GM23338 (cell line): ENCODE measurements around the gene CYP2E1. TPM values are rescaled to one million over a fixed set of nuclear protein-coding genes. Genes with fewer than 3 reads are reported as not detected.
"Not testable (repeated sequence)": the region's sequence is repeated elsewhere in the genome, so short reads cannot be mapped to it uniquely, and the experiment has no call there.

Experiments
- ATAC-seq: fragments of 200-7000 bp; cut with Tn5 transposase; 3 replicates; pipeline ENCODE4 v1.9.1; 2020
- DNase-seq: peaks from one replicate; pipeline ENCODE4 v3.0.0-alpha.2; 2015; ENCODE audit warnings: low spot score
- H2AFZ ChIP-seq: fragments of 200-600 bp; sonication (generic); 2 replicates; pipeline ENCODE4 v1.8.0; 2016; ENCODE audit warnings: antibody characterized with exemption, mild to moderate bottlenecking, moderate library complexity
- H3F3A ChIP-seq: fragments of 200-600 bp; sonication (generic); replicated peaks from 2 replicates; pipeline ENCODE4 v1.8.0; 2017; ENCODE audit warnings: antibody characterized with exemption, mixed run types, low read depth
- H3K27ac ChIP-seq: fragments of 200-600 bp; sonication (generic); 2 replicates; pipeline ENCODE4 v1.6.1; 2016; ENCODE audit warnings: low read depth
- H3K27me3 ChIP-seq: fragments of 200-600 bp; sonication (generic); 2 replicates; pipeline ENCODE4 v1.8.0; 2016; ENCODE audit warnings: mild to moderate bottlenecking, mixed run types, moderate library complexity; ENCODE audit not compliant: insufficient read depth
- H3K36me3 ChIP-seq: fragments of 200-600 bp; sonication (generic); 2 replicates; pipeline ENCODE4 v1.8.0; 2016; ENCODE audit warnings: mild to moderate bottlenecking; ENCODE audit not compliant: insufficient read depth
- H3K4me1 ChIP-seq: fragments of 200-600 bp; sonication (generic); 2 replicates; pipeline ENCODE4 v1.8.0; 2016; ENCODE audit warnings: mild to moderate bottlenecking, moderate library complexity; ENCODE audit not compliant: insufficient read depth
- H3K4me2 ChIP-seq: fragments of 200-600 bp; sonication (generic); 2 replicates; pipeline ENCODE4 v1.7.1; 2017; ENCODE audit warnings: mixed run types
- H3K4me3 ChIP-seq: fragments of 200-600 bp; sonication (generic); 2 replicates; pipeline ENCODE4 v1.6.1; 2016; ENCODE audit warnings: mixed run types
- H3K79me2 ChIP-seq: fragments of 200-600 bp; sonication (generic); replicated peaks from 2 replicates; pipeline ENCODE4 v1.8.0; 2017; ENCODE audit warnings: mild to moderate bottlenecking; ENCODE audit not compliant: insufficient read depth
- H3K9me2 ChIP-seq: fragments of 200-600 bp; sonication (generic); 2 replicates; pipeline ENCODE4 v1.8.0; 2017; ENCODE audit not compliant: insufficient read depth
- H4K20me1 ChIP-seq: fragments of 200-600 bp; sonication (generic); replicated peaks from 2 replicates; pipeline ENCODE4 v1.8.0; 2017; ENCODE audit warnings: mild to moderate bottlenecking; ENCODE audit not compliant: insufficient read depth
- H3K27ac Mint-ChIP-seq: 2 replicates; pipeline ENCODE4 v1.8.0; 2020; ENCODE audit warnings: inconsistent platforms, mild to moderate bottlenecking, moderate library complexity, mixed read lengths
- H3K27me3 Mint-ChIP-seq: 3 replicates; pipeline ENCODE4 v1.8.0; 2022; ENCODE audit warnings: low read depth, mild to moderate bottlenecking, moderate library complexity, mixed read lengths, inconsistent platforms; ENCODE audit not compliant: insufficient read depth, poor library complexity
- H3K36me3 Mint-ChIP-seq: 3 replicates; pipeline ENCODE4 v1.8.0; 2021; ENCODE audit warnings: low read depth, mild to moderate bottlenecking, inconsistent platforms, moderate library complexity, mixed read lengths
- H3K4me1 Mint-ChIP-seq: 3 replicates; pipeline ENCODE4 v1.8.0; 2020; ENCODE audit warnings: mild to moderate bottlenecking, inconsistent platforms, mixed read lengths
- H3K4me3 Mint-ChIP-seq: 3 replicates; pipeline ENCODE4 v1.8.0; 2021; ENCODE audit warnings: moderate library complexity, mild to moderate bottlenecking, inconsistent platforms, mixed read lengths
- H3K9me3 Mint-ChIP-seq: 3 replicates; pipeline ENCODE4 v1.8.0; 2020; ENCODE audit warnings: moderate library complexity, mild to moderate bottlenecking, inconsistent platforms, mixed read lengths
- EZH2 ChIP-seq: fragments of 200-600 bp; sonication (generic); IDR thresholded peaks from one replicate; pipeline ENCODE4 v1.8.0; 2017; ENCODE audit warnings: antibody characterized with exemption, mild to moderate bottlenecking, low read depth; ENCODE audit not compliant: unreplicated experiment
- REST ChIP-seq: IDR thresholded peaks from one replicate; pipeline ENCODE4 v1.6.1; 2018; ENCODE audit warnings: antibody characterized with exemption; ENCODE audit not compliant: unreplicated experiment
- polyA plus RNA-seq: library from polyadenylated mRNA; unstranded; fragments of >200 nt; fragmentation: Nextera tagmentation; extraction: Ambion mirVana; gene quantifications from 2 replicates; pipeline ENCODE4 v1.2.1, GENCODE V29; 2016
- total RNA-seq: library from RNA; depleted of rRNA; stranded (reverse); fragments of >200 nt; shearing (Covaris generic); gene quantifications from 2 replicates; pipeline ENCODE4 v1.2.3, GENCODE V29; 2014

Gene CYP2E1
- total and polyA plus RNA-seq, 2 experiments from 2014 or later: 0.97 to 2.2 TPM

- Mint-ChIP-seq H3K4me1 (no peaks in the 10 kb centered on the region), H3K4me3 (no peak overlapping the region), H3K27me3 (peaks cover 16% of the 10 kb centered on the region), H3K9me3 (peaks cover 29% of the 10 kb centered on the region), H3K27ac (no peak overlapping the region), H3K36me3 (peaks cover under 1% of the 10 kb centered on the region; the same call in 2 of the 3 replicates)
- H2AFZ ChIP-seq: no peak overlapping the region
- H3K9me2 ChIP-seq: no peaks in the 10 kb centered on the region
- no peak overlapping the region for H3K27ac ChIP-seq
- peak overlapping the region; percentile 41; the same call in 1 of the 2 replicates for H3K4me3 ChIP-seq
- DNase-seq (peak; percentile 24), ATAC-seq (peak; percentile 40)
- H3K4me1 ChIP-seq: no peaks in the 10 kb centered on the region
- H3F3A ChIP-seq: no peaks in the 10 kb centered on the region
- peak overlapping the region; percentile 38; the same call in 1 of the 2 replicates for H3K4me2 ChIP-seq
- no peaks in the 10 kb centered on the region for H4K20me1 ChIP-seq
- no peaks in the 10 kb centered on the region for H3K36me3 ChIP-seq
- H3K27me3 ChIP-seq: peaks cover 20% of the 10 kb centered on the region
- H3K79me2 ChIP-seq: no peaks in the 10 kb centered on the region
- TF ChIP-seq REST (no peak), EZH2 (peak; percentile 55)
Observed at GRCh38 chr10:133568287-133568614, 41.1 kb downstream of the CYP2E1 start.

GRCh38 chr10:133568831-133569527, 41.8 kb downstream of the CYP2E1 start:
- H3K9me3 Mint-ChIP-seq: peaks cover 31% of the 10 kb centered on the region
- H3K27me3 Mint-ChIP-seq: peaks cover 15% of the 10 kb centered on the region
- not testable (repeated sequence) for H3F3A ChIP-seq, H3K36me3 ChIP-seq, H3K4me2 ChIP-seq, H3K9me2 ChIP-seq, H3K79me2 ChIP-seq, H3K4me1 ChIP-seq, H2AFZ ChIP-seq, H4K20me1 ChIP-seq, H3K4me3 Mint-ChIP-seq, H3K36me3 Mint-ChIP-seq, H3K27ac ChIP-seq, H3K27ac Mint-ChIP-seq, H3K4me1 Mint-ChIP-seq
- ATAC-seq: peak; percentile 74
- DNase-seq: peak; percentile 13
- peaks cover 20% of the 10 kb centered on the region for H3K27me3 ChIP-seq
- peak overlapping the region; percentile 35; the same call in 1 of the 2 replicates for H3K4me3 ChIP-seq

GRCh38 chr10:133569801-133570200, 42.6 kb downstream of the CYP2E1 start:
- H3K4me3 ChIP-seq, DNase-seq, H3K79me2 ChIP-seq, H3K27ac Mint-ChIP-seq, H3K36me3 ChIP-seq, H3K36me3 Mint-ChIP-seq, H3K4me2 ChIP-seq, H3F3A ChIP-seq, H3K27ac ChIP-seq, H2AFZ ChIP-seq, H4K20me1 ChIP-seq, H3K4me1 Mint-ChIP-seq, H3K9me2 ChIP-seq, H3K4me3 Mint-ChIP-seq, H3K4me1 ChIP-seq: not testable (repeated sequence)
- H3K27me3 ChIP-seq: peaks cover 20% of the 10 kb centered on the region
- Mint-ChIP-seq H3K27me3 (peaks cover 13% of the 10 kb centered on the region), H3K9me3 (peaks cover 29% of the 10 kb centered on the region)
- ATAC-seq: peak; percentile 54

GRCh38 chr10:133572055-133572454, 44.9 kb downstream of the CYP2E1 start:
- not testable (repeated sequence) for H3K4me2 ChIP-seq, H4K20me1 ChIP-seq, ATAC-seq, H3K36me3 Mint-ChIP-seq, DNase-seq, H3K4me3 Mint-ChIP-seq, H3F3A ChIP-seq, H3K4me1 Mint-ChIP-seq, H3K4me1 ChIP-seq, H3K27ac ChIP-seq, H3K79me2 ChIP-seq, H3K9me2 ChIP-seq, H3K4me3 ChIP-seq, H2AFZ ChIP-seq, H3K27ac Mint-ChIP-seq, H3K36me3 ChIP-seq
- H3K27me3 ChIP-seq: peaks cover 17% of the 10 kb centered on the region
- Mint-ChIP-seq H3K27me3 (peaks cover 13% of the 10 kb centered on the region), H3K9me3 (peaks cover 29% of the 10 kb centered on the region)

- H3K27me3 ChIP-seq, DNase-seq, H3K4me3 Mint-ChIP-seq, H3K27me3 Mint-ChIP-seq, H2AFZ ChIP-seq, ATAC-seq, H3K27ac ChIP-seq, H4K20me1 ChIP-seq, H3K36me3 ChIP-seq, H3K9me2 ChIP-seq, H3K79me2 ChIP-seq, H3K36me3 Mint-ChIP-seq, H3K27ac Mint-ChIP-seq, H3F3A ChIP-seq, H3K4me1 Mint-ChIP-seq, H3K4me3 ChIP-seq, H3K4me2 ChIP-seq, H3K4me1 ChIP-seq: not testable (repeated sequence)
- H3K9me3 Mint-ChIP-seq: peaks cover 22% of the 10 kb centered on the region
Observed at GRCh38 chr10:133573460-133573859, 46.3 kb downstream of the CYP2E1 start.
